Measurements from ENCODE around the gene GALNT5.
"Not testable (repeated sequence)": the region's sequence is repeated elsewhere in the genome, so short reads cannot be mapped to it uniquely, and the experiment has no call there.

The GALNT5 gene

DNA sequence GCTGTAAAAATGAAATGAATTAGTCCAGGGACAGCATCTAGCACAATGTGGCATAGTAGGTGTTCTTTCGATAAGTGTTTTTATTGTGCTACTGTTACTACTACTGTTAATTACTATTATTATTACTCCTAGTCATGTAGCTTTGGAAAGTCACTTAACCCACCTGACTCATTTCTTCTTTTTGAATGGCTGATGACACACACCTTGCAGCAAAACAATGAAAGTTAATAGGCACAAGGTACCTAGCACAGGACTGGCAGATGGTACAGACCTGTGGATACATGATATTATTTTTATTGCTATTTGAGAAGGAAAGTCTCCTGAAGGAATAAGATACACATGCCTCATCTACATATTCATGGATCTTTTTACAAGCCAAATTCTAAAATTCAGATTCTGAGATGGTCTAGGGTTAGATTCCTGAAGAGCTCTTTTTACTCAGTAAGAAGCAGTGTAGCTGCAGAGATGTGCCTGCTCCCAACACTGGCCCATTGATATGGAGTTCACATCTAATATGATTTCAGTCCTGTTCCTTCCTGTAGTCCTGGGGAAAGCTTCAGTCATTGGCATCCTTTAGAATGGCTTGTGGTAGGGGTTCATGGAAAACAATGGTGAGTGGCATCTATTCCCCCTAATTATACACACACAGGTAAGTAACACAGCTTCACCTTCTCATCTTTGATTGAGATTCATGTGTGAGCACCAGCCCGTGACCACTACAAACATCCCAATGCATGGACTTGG is 76.0 kb downstream of the GALNT5 start:
- DNase-seq: no peak

DNA sequence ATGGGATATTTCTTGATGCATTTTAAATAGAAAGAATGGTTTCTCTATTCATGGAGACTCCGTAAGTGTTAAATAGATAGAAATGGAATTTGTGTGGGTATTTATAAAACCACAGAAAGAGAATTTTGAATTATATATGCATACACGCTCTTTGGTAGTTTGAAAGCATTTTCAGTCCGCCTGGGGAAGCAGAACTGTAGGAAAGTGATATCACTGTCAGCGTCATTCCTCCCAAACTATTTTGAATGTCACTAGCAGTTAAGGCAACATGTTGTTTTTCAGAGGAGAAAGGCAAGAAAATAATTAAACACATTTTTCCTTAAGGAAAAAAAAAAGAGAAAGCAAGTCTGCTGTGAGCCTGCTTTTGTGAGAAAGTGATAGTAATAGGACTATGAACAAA is 76.8 kb downstream of the GALNT5 start:
- no peak for DNase-seq

DNA sequence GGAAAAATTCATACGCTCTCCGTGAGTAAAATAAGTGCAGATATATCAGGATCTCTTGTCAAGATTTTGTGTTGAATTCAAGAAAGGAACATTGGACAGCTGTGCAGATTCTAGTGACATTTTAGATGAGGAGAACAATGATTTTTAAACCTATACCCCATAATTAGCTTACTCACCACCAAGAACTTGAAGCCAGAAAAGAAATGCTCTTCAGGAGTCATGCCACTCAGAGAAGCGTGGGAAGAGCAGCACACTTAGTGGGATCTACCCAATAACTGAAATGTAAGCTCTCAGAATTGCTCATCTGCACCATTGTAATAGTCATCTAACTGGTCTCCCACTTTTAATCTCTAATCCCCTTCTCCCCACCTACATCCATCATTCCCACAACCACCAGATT is 77.3 kb downstream of the GALNT5 start:
- DNase-seq: no peak

DNA sequence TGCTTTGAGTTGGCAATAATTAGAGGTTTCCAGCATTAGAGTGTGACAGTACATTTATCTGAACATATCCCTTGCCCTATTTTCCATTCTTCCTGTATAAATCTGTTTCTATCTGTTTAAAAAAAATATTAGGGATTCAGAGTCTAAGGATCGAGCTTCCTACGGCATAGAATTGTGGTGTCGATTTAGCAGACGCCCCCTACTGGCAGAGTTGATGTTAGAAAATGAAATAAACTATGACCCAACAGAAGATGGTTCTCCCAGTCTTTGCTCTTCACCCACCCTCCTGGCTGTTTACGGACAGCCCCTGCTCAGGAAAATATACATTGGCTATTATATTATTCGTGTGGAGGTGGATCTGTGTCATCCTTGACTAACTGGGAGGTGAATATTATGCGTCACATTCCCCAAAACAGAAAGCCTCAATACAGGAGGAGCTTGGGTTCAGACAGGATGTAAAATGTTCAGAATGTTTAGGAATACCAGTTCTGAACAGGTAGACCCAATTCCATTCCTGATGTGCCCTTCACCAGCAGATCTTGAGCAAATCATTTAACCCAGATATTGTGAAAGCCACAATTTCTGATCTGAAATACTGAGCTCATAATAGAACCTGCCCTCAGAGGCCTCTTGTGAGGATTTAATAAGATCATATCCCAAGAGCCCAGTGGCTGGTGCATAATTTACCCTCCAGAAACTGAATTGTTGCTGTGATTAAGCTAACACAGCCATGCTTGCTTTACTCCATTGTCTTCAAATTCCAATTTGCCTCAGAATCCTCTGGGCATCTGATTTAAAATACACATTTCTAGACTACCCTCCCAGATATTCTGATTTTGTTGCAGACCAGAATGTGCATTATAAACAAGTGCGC is 78.9 kb downstream of the GALNT5 start:
- DNase-seq: peak; percentile 71

DNA sequence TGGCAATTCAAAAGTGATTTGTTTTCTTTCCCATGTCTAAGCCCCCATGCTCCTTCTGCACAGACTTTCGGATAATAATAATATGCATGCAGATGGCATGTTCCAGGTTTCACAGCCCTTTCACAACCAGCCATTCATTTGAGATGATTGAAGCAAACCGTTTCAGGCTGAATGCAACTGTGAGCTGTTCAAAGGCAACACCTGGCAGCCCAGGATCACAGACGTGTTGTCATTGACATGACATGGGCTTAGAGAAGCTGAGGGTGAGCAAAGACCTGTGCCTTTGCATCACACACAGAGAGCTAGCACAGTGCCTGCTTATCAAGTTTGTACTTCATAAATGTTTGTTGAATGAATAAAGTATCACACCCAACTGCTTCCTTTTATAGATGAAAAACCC is 80.5 kb downstream of the GALNT5 start:
- no peak for DNase-seq

DNA sequence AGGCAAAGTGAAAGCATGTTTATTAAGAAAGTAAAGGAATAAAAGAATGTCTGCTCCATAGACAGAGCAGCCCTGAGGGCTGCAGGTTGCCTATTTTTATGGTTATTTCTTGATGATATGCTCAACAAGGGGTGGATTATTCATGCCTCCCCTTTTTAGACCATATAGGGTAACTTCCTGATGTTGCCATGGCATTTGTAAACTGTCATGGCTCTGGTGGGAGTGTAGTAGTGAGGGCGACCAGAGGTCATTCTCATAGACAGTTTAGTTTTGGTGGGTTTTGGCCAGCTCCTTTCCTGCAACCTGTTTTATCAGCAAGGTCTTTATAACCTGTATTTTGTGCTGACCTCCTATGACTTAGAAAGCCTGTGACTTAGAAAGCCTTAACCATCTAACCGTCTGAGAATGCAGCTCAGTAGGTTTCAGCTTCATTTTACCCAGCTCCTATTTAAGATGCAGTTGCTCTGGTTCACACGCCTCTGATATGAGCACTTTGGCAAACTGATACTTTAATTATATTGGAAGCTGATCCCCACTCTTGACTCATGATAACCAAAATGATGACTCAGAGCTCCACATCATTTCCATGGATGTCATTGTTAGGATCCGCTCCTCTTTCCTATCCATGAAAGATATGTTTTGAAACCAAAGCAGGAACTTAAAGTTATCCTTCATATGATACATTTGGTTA is 82.6 kb downstream of the GALNT5 start:
- no peak for DNase-seq

DNA sequence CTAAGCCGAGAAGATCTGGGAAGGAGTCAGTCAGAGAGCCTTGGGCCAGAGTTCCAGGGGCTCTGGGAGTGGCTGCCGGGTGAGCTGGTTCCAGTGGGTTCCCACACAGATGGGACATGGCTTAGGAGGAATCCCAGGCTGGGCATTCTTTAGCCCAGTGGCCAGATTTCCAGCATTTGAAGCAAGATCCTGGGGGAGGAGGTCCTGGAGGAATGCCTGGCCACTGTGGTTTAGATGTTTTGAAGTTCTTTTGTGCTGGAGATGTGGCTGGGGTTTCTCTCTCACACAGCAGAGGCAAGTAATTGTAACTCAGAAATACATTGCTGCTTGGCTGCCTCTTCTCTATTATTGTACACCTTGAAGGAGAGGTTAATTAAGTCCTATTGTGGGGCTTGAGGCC is 83.9 kb downstream of the GALNT5 start:
- DNase-seq: not testable (repeated sequence)

DNA sequence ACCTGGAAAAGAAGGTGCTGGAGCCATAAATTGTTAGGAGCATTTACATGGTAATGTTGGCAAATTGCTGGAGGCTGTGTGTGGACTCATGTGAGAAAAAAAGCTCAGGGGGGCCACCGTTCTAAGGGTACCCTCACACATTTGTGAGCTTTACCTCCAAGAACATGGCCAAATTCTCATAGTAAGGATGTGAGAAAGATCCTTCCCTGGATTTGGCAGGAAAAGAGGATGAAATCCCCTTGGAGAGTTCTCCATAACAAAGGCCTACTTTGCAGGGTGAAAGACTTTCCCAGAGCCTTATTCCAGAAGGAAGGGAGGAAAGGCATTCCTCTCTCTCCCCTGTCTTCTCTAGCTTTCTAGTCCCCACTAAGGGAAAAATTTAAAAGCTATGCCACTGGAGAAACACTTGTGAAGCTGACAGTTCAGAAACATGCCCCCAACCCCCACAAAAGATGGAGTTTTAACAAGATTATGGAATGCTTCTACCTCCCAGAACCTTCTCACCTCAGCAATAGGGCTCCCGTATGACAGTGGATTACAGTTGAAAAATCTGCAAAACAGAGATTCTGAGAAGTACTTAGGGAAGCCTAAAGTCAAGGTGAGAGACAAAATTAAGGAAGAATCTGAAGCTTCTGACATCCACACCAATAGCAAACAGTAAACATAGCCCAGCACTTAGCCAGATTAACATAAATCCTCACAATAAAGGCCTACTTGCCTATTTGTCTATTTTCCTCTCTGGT is 88.3 kb downstream of the GALNT5 start:
- DNase-seq: no peak

DNA sequence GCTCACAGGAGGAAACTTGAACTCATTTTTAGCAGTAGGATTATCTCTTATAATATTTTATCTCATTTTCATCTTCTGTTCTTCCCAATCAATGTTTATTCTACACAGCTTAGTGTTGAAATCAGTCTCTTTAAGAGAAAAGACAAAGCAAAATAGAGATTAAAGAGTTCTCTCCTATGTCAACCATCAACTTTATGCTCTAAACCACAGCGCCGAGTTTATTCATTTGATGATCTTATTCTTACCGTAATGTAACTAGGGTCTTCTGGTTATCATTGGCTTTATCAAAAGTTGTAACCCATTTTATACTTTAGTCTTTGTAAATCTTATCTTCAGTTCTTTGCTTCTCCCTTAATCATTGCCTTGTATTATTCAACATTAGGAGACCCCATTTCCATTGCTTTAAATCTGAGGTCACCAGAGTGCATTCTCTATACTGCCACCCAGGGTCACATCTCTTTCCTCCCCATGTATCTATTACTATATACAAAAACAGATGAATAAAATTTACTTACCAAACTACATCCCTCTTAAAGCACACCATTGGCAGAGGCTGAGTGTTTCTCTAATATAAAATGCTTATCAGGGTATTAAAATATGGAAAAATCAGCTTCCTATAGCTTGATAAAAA is 90.9 kb downstream of the GALNT5 start:
- DNase-seq: no peak

DNA sequence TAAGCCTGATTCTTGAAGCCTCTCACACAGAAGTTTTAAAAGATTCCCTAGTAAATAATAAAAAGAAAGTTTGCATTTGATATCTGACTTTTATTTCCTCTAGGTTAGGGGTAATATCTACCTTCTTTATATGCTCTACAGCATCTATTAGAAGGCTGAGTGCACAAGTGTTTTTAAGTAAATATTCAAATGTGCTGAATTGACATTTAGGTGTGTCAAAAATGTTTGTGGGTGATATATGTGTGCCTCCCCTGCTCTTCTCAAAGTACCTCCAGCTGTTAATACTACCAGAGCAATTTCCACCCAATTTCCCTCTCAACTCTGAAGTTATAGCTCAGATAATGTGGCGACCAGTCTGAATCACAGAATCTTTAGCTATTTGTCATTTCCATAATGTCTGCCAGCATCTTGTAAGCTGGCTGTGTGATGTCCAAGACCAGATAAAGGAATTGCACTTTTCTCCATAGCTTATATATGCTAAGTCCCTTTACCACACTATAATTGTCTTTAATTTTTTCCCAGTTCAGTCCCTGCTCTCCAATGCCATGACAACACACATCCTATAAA is 92.5 kb downstream of the GALNT5 start:
- no peak for DNase-seq

DNA sequence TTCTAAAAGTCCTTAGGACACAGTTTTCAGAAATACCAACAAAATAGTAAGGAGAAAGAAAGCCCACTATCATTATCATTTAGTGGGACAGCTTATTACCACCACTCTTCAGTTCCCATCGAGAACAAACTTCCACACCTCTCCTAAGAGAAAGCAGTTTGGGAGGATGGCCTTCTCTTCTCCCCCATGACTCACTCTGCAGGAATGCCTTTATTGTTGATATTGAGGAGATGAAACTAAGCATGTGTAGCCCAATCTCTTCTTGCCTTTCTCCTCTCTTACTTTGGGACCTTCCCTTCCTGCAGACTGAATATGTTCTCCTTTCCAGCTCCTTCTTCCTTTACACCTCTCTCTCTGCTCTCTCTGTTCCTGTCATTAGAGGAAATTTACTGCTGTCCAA is 98.1 kb downstream of the GALNT5 start:
- DNase-seq: no peak

DNA sequence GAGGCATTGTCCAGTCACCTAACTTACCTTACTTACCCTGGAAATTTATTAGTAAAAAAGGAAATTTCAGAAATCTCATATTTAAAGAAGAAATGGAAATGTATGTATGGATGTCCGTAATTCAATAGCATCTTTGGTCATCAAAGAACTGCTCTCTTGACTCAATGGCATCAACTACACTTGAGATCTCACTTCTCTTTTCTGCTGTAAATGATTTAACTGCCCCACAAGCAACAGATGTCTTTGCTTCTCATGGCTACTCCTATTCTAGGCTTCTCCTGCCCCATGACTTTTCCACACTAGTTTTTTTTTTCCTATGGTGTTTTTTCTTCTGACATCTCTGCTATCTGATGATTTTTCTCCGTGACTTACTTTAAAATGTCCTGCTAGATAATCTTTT is 102.1 kb downstream of the GALNT5 start:
- DNase-seq: no peak

DNA sequence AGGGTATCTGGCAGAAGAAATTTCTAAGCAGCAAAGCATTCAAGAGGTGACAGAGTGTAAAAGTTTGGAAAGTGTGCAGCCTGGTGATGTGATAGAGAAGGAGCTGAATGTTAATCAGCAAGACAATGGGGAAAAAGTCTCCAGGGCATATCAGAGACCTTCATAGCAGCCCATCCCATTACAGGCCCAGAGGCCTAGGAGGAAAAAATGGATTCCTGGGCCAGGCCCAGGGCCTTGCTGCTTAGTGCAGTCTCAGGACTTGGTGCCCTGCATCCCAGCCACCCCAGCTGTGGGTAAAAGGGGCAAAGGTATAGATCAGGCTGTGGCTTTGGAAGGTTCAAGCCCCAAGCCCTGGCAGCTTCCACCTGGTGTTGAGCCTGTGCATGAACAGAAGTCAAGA is 104.0 kb downstream of the GALNT5 start:
- no peak for DNase-seq

DNA sequence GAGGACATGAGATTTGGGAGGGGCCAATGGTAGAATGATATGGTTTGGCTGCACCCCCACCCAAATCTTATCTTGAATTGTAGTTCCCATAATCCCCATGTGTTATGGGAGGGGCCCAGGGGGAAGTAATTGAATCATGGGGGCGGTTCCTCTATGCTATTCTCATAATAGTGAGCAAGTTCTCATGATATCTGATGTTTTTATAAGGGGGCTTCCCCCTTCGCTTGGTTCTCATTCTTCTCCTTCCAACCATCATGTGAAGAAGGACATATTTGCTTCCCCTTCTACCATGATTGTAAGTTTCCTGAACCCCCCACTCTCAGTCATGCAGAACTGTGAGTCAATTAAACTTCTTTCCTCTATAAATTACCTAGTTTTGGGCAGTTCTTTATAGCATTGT is 105.1 kb downstream of the GALNT5 start:
- no peak for DNase-seq

DNA sequence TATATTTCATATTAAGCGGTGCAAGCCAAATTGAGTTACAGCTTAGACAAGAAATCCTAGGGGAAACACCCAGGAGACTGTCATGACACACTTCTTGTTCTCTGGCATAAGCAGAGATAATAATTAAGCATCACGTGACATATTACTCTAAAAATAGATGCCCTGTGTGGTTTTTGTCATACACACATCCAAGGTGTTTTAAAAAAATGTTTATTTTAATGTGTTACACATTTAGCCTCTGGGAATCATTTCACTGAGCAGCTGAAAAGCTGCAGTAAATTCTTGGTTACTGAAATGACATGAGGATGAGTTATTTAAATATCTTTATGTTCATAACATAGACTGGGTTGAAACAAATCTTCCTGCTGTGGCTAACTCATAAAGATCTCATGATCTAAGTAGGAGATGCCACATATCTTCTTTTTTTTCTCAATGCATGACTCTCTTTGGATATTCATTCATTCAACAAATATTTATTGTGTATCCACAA is 106.2 kb downstream of the GALNT5 start:
- DNase-seq: no peak
